Activated T-cell treated with anti-CD3 and anti-CD28 coated beads, Interleukin-2, amount 50 U/mL, for 48 hours (primary cell): ENCODE measurements around the gene ARHGAP45.

Experiments used
- DNase-seq, 2 experiments: peaks; one replicate each; pipeline ENCODE4 v3.0.0-alpha.2; 2020

Gene ARHGAP45

GRCh38 chr19:1135454-1135853, 68.5 kb downstream of the ARHGAP45 start:
- no peak for DNase-seq

- DNase-seq = no peak
These were observed 69.2 kb downstream of the ARHGAP45 start for GRCh38 chr19:1136201-1136600.
